Right ventricle myocardium superior (tissue), 1 donor: Measurements from ENCODE around the gene MPND. TPM values are rescaled to one million over a fixed set of nuclear protein-coding genes. Genes with fewer than 3 reads are reported as not detected.
A peak's percentile ranks its signal among the peaks of the same experiment; 100 is the strongest.

ENCODE experiments used
- ATAC-seq: fragments of 200-7000 bp; cut with Tn5 transposase; one replicate; pipeline ENCODE4 v1.9.1; 2020; ENCODE audit warnings: mild to moderate bottlenecking; ENCODE audit not compliant: poor library complexity
- DNase-seq: peaks from one replicate; pipeline ENCODE4 v3.0.0-alpha.2; 2020
- intact Hi-C: fragments of 100-400 bp; cut with DNase I; formaldehyde crosslinking; loops from one replicate; pipeline ENCODE4 v1.11.2; 2022
- total RNA-seq: library from RNA; stranded (reverse); fragmentation: NEBNext Ultra II Directional; extraction: Animal tissue kit (Norgen Biotek cat#: 25700); gene quantifications from one replicate; pipeline ENCODE4 v1.2.1, GENCODE V29; 2021
- donor health status: DM: no; HTN: yes; CAD: no; lungs with severe emphysema.

Gene MPND
- total RNA-seq, 1 donor from 2014 or later = 16.6 TPM

GRCh38 chr19:4390567-4391305 lies 47.4 kb downstream of the MPND start:
- peak; percentile 4 for ATAC-seq
- DNase-seq = no peak
- intact Hi-C loops = no loop called here

GRCh38 chr19:4391306-4391693 lies 47.9 kb downstream of the MPND start:
- DNase-seq (no peak), ATAC-seq (no peak)
- intact Hi-C loops = no loop called here

- ATAC-seq = peak; percentile 18
- intact Hi-C loops = no loop called here
- DNase-seq = peak; percentile 68
Observed at GRCh38 chr19:4391701-4392483, 48.5 kb downstream of the MPND start.

GRCh38 chr19:4393947-4394590 lies 50.7 kb downstream of the MPND start:
- intact Hi-C loops = no loop called here
- ATAC-seq (no peak), DNase-seq (no peak)

- DNase-seq = no peak
- intact Hi-C loops = no loop called here
- ATAC-seq = no peak
Observed at GRCh38 chr19:4396949-4397783, 53.8 kb downstream of the MPND start.

GRCh38 chr19:4399812-4400134 lies 56.4 kb downstream of the MPND start:
- no peak for DNase-seq
- intact Hi-C loops = loop anchor here (10.0 kb wide), 1 partner anchor 135 kb away; no protein-coding TSS in a partner anchor
- ATAC-seq = peak; percentile 22

- ATAC-seq (peak; percentile 74), DNase-seq (peak; percentile 95)
- intact Hi-C loops = loop anchor here (10.0 kb wide), 1 partner anchor 136 kb away; no protein-coding TSS in a partner anchor
Observed at GRCh38 chr19:4400135-4400936, 57.0 kb downstream of the MPND start, which contains the start of gene SH3GL1. Gene SH3GL1, minus strand, starts transcription at chr19:4400547. Its CDS starts 179 bp downstream, at chr19:4400368.

GRCh38 chr19:4401769-4402170 lies 58.4 kb downstream of the MPND start:
- no peak for ATAC-seq
- intact Hi-C loops = loop anchor here (10.0 kb wide), 1 partner anchor 137 kb away; no protein-coding TSS in a partner anchor
- no peak for DNase-seq

GRCh38 chr19:4402171-4403004 lies 59.0 kb downstream of the MPND start, which contains the start of gene CHAF1A:
Gene CHAF1A, plus strand, starts transcription at chr19:4402640. Its CDS starts 123 bp downstream, at chr19:4402763.
- DNase-seq (peak; percentile 99), ATAC-seq (peak; percentile 95)
- intact Hi-C loops = loop anchor here (10.0 kb wide), 1 partner anchor 138 kb away; no protein-coding TSS in a partner anchor

GRCh38 chr19:4403005-4403761 lies 59.8 kb downstream of the MPND start:
- ATAC-seq (no peak), DNase-seq (no peak)
- intact Hi-C loops = loop anchor here (10.0 kb wide), 1 partner anchor 138 kb away; no protein-coding TSS in a partner anchor

GRCh38 chr19:4405977-4406376 lies 62.6 kb downstream of the MPND start:
- no peak for ATAC-seq
- intact Hi-C loops = loop anchor here (10.0 kb wide), 1 partner anchor 141 kb away; no protein-coding TSS in a partner anchor
- DNase-seq = no peak

- intact Hi-C loops = loop anchor here (10.0 kb wide), 1 partner anchor 142 kb away; no protein-coding TSS in a partner anchor
- DNase-seq (no peak), ATAC-seq (no peak)
Observed at GRCh38 chr19:4406626-4407025, 63.3 kb downstream of the MPND start.

GRCh38 chr19:4409123-4409933 lies 66.0 kb downstream of the MPND start:
- DNase-seq (no peak), ATAC-seq (no peak)
- intact Hi-C loops = loop anchor here (10.0 kb wide), 1 partner anchor 145 kb away; no protein-coding TSS in a partner anchor
